Measurements from ENCODE around the gene MYCBPAP.
"Not testable (repeated sequence)": the region's sequence is repeated elsewhere in the genome, so short reads cannot be mapped to it uniquely, and the experiment has no call there.

MYCBPAP gene

GRCh38 chr17:50472286-50472685 is 36.0 kb upstream of the MYCBPAP start:
- no peak for DNase-seq

GRCh38 chr17:50472761-50473161 is 35.5 kb upstream of the MYCBPAP start:
- not testable (repeated sequence) for DNase-seq

GRCh38 chr17:50473901-50474300 is 34.3 kb upstream of the MYCBPAP start:
- DNase-seq = no peak

GRCh38 chr17:50474523-50474922 is 33.7 kb upstream of the MYCBPAP start:
- no peak for DNase-seq

- no peak for DNase-seq
Measured at GRCh38 chr17:50475362-50475761, 32.9 kb upstream of the MYCBPAP start.

GRCh38 chr17:50475775-50476544 is 32.3 kb upstream of the MYCBPAP start:
- not testable (repeated sequence) for DNase-seq

GRCh38 chr17:50476545-50477315 is 31.5 kb upstream of the MYCBPAP start:
- DNase-seq = no peak

- no peak for DNase-seq
Measured at GRCh38 chr17:50477976-50478375, 30.3 kb upstream of the MYCBPAP start.

GRCh38 chr17:50478391-50479381 is 29.6 kb upstream of the MYCBPAP start, which contains the start of gene RSAD1:
Gene RSAD1 (plus strand): TSS chr17:50478860. CDS start chr17:50478885, 25 bp downstream.
- DNase-seq = peak; percentile 89

- peak; percentile 71 for DNase-seq
Measured at GRCh38 chr17:50479522-50480141, 28.6 kb upstream of the MYCBPAP start.

- DNase-seq = no peak
Measured at GRCh38 chr17:50480142-50480764, 28.0 kb upstream of the MYCBPAP start.

- DNase-seq = no peak
Measured at GRCh38 chr17:50480854-50481490, 27.3 kb upstream of the MYCBPAP start.

- no peak for DNase-seq
Measured at GRCh38 chr17:50481648-50482047, 26.6 kb upstream of the MYCBPAP start.

GRCh38 chr17:50482110-50482509 is 26.1 kb upstream of the MYCBPAP start:
- DNase-seq = no peak

GRCh38 chr17:50482516-50482915 is 25.7 kb upstream of the MYCBPAP start:
- DNase-seq = peak; percentile 77

GRCh38 chr17:50483266-50483665 is 25.0 kb upstream of the MYCBPAP start:
- no peak for DNase-seq

GRCh38 chr17:50484386-50485155 is 23.7 kb upstream of the MYCBPAP start:
- no peak for DNase-seq

GRCh38 chr17:50487213-50488096 is 20.8 kb upstream of the MYCBPAP start:
- DNase-seq = no peak

GRCh38 chr17:50488880-50489279 is 19.4 kb upstream of the MYCBPAP start:
- DNase-seq = no peak
